Esophagus muscularis mucosa (tissue), 3 donors: ENCODE data around the gene MYO1D.

Experiments
- POLR2A ChIP-seq: fragments of 450-650 bp; IDR thresholded peaks from one replicate; pipeline ENCODE4 v1.6.1; 2017; ENCODE audit warnings: antibody characterized with exemption, moderate library complexity, mild to moderate bottlenecking, low read depth
- TF ChIP-seq, protein P1 (sequence below), 3 experiments: fragments of 200-600 bp in 2 of 3; fragments of 450-650 bp in 1 of 3; sonication (generic) in 2 of 3; IDR thresholded peaks; one replicate each; pipeline ENCODE4 v1.5.1; 2017 to 2019; ENCODE audit warnings: antibody characterized with exemption in 3 of 3, mild to moderate bottlenecking in 2 of 3, moderate library complexity in 1 of 3

DNA sequence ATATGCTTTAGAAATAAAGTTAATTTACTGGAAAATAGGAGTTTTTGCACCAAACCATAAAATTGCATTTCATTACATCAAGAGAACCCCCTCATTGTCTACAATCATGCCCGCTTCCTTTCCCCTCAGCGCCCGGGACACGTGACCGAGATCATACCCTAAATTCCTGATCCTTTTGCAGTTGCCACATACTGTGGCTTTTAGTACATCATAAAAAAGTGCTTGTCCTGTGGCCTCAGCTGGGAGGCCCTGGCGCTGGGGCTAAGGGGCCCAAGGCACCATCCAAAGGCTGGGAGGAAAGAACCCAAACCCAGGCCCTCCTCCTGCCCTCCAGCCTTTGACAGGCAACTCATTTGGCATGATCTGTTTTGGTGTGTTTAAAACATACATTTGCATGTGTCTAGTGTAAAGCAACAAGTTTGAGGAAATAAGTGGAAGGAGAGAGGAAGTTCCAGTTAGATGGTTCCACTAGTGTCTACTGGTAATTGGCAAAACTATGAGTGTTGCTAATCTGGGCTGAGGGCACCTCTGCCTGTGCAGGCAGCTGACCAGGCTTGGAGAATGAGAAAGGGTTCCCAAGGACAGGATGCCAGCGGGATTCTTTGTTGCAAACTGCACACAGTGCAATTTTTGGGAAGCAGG lies 384.2 kb downstream of the MYO1D start:
- TF ChIP-seq, protein P1, sequence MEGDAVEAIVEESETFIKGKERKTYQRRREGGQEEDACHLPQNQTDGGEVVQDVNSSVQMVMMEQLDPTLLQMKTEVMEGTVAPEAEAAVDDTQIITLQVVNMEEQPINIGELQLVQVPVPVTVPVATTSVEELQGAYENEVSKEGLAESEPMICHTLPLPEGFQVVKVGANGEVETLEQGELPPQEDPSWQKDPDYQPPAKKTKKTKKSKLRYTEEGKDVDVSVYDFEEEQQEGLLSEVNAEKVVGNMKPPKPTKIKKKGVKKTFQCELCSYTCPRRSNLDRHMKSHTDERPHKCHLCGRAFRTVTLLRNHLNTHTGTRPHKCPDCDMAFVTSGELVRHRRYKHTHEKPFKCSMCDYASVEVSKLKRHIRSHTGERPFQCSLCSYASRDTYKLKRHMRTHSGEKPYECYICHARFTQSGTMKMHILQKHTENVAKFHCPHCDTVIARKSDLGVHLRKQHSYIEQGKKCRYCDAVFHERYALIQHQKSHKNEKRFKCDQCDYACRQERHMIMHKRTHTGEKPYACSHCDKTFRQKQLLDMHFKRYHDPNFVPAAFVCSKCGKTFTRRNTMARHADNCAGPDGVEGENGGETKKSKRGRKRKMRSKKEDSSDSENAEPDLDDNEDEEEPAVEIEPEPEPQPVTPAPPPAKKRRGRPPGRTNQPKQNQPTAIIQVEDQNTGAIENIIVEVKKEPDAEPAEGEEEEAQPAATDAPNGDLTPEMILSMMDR (IDR thresholded peaks at IDR 0.05): no peak
- TF ChIP-seq POLR2A: no peak
